ENCODE measurements around the gene IFNL4.
"Not testable (repeated sequence)": the region's sequence is repeated elsewhere in the genome, so short reads cannot be mapped to it uniquely, and the experiment has no call there.

Gene IFNL4

DNA sequence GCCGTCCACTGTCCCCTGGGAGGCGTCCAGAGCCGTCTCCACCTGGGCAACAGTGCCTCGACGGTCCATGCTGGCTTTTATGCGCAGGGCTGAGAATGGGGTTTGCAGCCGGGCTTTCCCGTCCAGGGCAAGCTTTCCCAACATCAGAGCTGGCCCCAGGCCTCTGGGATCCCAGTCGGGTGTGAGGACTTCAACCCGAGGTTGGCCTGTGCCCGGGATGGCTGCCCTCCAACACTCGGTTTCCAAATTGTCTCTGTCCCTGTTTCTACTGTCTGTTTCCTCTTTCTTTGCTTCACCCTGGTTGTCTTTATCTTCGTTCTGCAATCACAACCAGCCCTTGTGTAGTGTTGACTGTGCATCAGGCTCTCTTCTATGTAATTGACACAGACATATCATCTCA lies at the start of gene IFNL4:
TSS of gene IFNL4 (minus strand) at position 51 of the 400 bp plus-strand sequence.
- no peak for DNase-seq

DNA sequence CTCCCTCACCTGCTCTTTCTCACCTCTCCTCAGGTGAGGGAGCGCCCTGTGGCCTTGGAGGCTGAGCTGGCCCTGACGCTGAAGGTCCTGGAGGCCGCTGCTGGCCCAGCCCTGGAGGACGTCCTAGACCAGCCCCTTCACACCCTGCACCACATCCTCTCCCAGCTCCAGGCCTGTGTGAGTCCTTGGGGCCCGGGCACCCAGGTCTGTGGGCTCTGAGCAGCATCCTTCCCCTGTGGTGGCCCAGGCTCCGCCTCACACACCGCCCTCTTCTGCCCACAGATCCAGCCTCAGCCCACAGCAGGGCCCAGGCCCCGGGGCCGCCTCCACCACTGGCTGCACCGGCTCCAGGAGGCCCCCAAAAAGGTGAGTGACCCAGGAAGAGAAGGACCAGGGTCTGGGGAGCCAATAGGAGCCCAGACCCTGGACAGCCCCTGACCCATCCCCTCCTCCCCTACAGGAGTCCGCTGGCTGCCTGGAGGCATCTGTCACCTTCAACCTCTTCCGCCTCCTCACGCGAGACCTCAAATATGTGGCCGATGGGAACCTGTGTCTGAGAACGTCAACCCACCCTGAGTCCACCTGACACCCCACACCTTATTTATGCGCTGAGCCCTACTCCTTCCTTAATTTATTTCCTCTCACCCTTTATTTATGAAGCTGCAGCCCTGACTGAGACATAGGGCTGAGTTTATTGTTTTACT lies 49.4 kb upstream of the IFNL4 start:
- DNase-seq: peak; percentile 14 to 17

DNA sequence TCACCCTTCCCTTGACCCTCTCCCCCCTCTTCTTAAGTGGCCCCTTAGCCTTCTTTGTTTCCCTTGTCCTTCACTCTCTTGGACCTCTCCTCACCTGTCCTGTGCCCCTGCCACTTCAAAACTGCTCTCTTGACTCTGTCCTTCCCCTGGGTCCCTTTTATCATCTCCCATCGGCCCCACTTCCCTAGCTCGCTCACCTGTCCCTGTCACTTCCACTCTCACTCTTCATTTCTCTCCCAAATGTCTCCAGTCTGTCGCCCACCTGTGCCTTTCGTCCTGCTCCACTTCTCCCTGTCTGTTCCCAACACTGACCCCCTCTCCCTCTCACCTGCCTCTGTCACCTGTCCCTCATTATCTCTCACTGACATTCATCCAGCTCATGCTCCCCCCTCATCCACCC lies 48.2 kb upstream of the IFNL4 start:
- DNase-seq: no peak

DNA sequence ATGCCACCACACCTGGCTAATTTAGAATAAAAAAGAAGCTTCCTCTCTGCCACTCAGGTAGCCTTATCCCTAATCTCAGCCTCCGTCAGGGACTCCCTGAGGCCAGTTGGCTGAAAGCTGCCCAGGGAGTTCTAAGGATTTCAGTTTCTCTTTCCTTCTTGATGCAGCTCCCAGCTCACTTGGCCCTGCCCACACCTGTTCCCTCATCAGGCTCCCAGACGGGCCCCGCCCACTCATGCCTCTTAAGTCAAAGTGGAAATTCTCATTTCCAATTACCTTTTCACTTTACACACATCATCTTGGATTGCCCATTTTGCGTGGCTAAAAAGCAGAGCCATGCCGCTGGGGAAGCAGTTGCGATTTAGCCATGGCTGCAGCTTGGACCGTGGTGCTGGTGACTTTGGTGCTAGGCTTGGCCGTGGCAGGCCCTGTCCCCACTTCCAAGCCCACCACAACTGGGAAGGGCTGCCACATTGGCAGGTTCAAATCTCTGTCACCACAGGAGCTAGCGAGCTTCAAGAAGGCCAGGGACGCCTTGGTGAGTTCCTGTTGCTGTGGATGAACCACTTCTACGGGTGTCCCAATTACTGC lies 47.5 kb upstream of the IFNL4 start, which contains the start of gene IFNL1:
TSS of gene IFNL1 (plus strand) at position 353 of the 591 bp plus-strand sequence. CDS start at position 368, 15 bp downstream.
- no peak for DNase-seq

DNA sequence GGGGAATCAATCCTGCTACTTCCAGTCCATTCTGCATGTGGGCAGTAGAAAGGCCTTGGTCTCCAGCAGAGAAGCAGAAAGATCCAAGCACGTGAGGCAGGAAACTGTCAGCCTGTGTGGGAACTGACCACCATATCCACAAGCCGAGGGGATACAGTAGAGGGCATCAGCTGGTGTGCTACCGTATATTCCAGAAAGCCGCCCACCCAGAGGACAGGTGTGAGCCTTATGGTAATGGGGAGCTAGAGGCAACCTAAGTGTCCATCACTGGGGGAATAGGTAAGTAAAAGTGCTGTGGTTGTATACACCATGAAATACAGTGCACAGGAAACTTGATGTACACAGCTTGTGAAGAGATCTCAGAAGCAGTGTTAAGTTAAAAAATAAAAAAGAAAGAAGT lies 44.7 kb upstream of the IFNL4 start:
- DNase-seq: no peak

DNA sequence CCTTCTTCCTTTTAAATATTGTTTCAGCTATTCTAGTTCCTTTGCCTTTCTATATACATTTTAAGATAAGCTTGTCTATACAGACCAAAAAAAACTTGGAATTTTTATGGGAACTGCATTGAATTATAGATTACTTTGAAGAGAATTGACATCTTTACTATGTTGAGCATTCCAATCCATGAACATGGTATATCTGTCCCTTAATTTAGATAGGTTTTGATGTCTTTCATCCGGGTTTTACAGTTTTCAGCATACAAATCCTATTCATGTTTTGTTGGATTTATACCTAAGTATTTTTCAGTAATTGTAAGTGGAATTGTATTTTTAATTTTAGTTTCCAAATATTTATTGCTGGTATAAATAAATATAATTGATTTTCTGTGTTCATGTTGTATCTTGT lies 35.4 kb upstream of the IFNL4 start:
- DNase-seq: no peak

DNA sequence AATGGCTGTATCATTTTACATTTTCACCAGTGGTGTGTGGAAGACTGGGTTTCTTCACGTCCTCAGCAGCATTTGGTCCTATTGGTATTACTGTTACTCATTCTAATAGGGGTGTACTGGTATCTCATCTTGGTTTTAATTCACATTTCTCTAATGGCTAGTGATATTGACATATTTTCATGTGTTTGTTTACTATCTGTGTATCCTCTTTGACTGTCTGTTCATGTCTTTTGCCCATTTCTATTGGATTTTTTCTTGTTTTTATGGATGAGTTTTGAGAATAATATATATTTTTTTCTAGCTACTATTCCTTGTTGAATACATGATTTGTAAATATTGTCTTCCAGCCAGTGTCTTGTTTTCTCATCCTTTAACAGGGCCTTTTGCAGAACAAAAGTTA lies 33.4 kb upstream of the IFNL4 start:
- DNase-seq: no peak

DNA sequence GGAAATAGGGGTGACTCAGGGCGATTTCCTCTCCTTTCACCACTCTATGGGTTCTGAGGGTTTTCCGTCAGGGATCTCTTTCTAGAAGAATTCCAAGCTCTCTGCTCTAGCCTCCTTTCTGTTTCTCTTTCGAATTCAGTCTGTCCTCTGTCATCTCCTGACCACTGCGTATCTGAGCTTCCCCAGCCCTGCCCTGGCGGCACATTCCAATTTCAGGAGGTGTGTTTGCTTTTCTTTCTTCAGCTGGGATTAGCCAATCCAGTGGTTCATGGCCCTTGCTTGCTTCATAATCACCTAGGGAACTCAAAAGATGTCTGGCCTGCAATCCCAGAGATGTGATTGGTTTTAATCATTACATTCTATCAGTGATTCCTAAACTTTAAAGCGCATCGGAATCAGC lies 28.9 kb upstream of the IFNL4 start:
- no peak for DNase-seq

DNA sequence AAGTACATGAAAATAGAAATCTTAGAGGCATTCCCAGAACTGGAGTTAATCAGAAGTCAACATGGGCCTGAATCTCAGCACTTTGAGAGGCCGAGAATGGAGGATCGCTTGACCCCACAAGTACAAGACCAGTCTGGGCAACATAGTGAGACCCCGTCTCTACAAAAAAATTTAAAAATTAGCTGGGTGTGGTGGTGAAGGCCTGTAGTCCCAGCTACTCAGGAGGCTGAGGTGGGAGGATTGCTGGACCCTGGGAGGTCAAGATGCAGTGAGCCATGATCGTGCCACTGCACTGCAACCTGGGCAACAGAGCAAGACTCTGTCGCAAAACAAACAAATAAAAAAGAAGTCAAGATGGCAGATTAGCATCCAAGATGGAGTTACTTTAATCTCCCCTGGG lies 28.1 kb upstream of the IFNL4 start:
- no peak for DNase-seq

DNA sequence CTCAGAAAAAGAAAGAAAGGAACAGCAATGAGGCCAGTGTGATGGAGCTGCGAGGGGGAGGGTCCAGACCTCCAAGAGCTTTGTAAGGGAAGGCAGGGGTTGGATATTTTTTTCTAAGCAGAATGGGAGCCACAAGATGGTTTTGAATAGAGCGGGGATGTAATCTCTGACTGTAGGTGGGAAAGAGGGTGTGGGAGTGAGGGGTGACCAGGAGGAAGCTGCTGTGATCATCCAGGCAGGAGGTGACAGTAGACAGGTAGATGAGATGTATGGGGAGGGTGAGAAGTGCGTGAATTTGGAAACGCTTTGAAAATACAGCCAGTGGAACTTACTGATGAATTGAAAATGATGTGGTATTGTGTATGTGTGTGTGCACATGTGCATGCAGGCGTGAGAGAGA lies 26.9 kb upstream of the IFNL4 start:
- DNase-seq: no peak

DNA sequence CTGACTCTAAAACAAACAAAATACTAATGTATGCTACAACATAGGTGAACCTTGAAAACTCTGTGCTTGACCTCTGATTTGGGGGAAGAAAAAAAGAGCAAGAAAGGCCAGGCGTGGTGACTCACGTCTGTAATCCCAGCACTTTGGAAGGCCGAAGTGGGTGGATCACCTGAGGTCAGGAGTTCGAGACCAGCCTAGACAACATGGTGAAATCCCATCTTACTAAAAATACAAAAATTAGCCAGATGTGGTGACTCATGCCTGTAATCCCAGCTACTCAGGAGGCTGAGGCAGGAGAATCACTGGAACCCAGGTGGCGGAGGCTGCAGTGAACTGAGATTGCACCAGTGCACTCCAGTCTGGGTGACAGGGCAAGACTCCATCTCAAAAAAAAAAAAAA lies 25.2 kb upstream of the IFNL4 start:
- DNase-seq: not testable (repeated sequence)

DNA sequence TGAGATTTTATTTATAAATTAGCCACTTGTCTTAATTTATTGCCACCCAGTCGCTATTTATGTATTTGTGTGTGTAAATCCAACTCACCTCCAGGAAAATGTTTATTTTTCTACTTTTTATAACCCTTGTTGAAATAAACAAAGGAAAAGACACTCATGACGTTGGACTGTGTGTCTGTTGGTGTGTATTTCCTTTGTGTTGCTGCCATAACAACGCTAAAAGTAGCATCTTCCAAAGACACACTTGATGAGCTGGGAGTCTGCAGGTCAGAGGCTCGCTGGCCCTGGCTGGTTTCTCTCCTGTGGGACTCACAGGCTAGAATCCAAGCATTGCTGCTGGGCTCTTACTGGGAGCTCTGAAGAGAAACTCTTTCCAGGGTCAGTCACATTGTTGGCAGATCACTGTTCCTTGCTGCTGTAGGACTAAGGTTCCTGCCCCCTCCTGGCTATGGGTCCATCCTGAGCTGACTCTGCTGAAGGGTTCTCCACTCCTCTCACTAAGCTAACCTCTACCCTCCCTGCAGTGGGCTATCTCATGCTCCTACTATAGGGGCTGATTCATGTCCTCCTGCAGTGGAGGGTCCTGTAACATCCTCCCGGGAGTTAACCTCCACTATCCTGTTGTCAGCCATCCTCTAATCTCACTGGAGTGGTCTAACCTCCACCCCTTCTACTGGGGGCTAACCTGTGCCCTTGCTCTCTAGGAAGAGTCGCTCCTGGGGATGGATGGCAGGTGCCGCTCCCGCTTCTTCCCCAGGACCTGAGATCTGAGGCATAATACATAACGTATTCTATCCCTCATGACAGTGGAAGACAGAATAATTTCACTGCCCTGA lies 21.6 kb upstream of the IFNL4 start:
- no peak for DNase-seq

DNA sequence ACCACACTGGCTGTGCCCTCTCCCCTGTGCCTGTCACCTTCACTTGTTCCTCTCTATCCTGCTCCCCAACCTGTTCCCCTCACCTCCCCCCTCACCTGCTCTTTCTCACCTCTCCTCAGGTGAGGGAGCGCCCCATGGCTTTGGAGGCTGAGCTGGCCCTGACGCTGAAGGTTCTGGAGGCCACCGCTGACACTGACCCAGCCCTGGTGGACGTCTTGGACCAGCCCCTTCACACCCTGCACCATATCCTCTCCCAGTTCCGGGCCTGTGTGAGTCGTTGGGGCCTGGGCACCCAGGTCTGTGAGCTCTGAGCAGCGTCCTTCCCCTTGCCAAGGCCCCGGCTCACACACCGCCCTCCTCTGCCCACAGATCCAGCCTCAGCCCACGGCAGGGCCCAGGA lies 20.7 kb upstream of the IFNL4 start:
- not testable (repeated sequence) for DNase-seq

DNA sequence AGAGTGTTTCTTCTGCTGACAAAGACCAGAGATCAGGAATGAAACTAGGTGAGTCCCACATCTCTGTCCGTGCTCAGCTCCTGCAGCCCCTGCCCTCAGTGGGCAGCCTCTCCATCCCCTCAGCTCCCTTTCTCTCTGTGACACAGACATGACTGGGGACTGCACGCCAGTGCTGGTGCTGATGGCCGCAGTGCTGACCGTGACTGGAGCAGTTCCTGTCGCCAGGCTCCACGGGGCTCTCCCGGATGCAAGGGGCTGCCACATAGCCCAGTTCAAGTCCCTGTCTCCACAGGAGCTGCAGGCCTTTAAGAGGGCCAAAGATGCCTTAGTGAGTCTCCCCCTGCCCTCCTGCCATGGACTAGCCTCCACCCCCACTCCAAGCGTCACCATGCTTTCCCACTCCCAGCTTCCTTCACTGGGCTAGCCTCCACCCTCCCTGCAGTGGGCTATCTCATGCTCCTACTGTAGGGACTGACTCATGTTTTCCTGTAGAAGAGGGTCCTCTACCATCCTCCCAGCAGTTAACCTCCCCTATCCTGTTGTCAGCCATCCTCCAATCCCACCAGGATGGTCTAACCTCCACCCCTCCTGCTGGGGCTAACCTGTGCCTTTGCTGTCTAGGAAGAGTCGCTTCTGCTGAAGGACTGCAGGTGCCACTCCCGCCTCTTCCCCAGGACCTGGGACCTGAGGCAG lies 20.0 kb upstream of the IFNL4 start:
- not testable (repeated sequence) for DNase-seq

DNA sequence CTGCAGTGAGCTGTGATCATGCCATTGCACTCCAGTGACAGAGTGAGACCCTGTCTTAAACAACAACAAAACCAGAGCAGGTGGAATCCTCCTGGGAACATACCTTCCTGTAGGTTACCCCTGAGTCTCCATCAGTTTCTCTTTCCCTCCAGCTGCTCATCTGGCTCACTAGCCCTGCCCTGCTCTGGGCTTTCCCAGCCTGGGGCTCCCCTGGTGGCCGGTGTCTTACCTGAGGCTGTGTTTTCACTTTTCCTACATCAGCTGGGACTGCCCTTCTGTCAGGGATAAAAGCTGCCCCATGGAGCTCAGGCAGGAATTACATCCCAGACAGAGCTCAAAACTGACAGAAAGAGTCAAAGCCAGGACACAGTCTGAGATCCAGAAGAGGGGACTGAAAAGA lies 19.4 kb upstream of the IFNL4 start, which contains the start of gene IFNL2:
TSS of gene IFNL2 (plus strand) at position 312 of the 400 bp plus-strand sequence. CDS start 173 bp downstream, outside the sequence.
- not testable (repeated sequence) for DNase-seq

DNA sequence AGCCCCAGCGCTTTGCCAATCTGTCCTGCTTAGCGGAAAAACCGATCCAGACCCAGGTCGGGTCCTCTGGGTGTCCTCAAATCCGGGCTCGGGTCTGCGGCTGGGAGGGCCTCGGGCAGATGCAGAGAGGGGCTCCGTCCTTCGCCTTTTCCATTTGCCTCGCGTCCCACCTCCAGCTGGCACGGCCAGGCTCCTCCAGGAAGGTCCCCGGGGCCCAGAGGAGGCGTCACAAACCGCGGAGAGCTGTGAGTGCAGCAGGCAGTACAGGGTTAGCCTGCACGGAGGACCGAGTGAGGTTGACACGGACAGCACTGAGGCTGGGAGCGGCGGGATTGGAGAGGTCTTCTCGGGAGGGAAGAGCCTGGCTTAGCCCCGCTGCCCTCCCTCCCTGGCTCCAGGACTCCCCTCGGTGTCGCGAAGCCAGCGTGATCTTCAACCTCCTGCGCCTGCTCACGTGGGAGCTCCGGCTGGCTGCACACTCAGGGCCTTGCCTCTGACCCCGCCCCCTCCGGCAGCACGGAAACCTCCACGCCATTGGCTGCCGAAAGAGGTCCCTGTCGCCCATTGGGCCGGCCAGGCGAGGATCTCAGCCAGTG lies 16.8 kb upstream of the IFNL4 start:
- no peak for DNase-seq

DNA sequence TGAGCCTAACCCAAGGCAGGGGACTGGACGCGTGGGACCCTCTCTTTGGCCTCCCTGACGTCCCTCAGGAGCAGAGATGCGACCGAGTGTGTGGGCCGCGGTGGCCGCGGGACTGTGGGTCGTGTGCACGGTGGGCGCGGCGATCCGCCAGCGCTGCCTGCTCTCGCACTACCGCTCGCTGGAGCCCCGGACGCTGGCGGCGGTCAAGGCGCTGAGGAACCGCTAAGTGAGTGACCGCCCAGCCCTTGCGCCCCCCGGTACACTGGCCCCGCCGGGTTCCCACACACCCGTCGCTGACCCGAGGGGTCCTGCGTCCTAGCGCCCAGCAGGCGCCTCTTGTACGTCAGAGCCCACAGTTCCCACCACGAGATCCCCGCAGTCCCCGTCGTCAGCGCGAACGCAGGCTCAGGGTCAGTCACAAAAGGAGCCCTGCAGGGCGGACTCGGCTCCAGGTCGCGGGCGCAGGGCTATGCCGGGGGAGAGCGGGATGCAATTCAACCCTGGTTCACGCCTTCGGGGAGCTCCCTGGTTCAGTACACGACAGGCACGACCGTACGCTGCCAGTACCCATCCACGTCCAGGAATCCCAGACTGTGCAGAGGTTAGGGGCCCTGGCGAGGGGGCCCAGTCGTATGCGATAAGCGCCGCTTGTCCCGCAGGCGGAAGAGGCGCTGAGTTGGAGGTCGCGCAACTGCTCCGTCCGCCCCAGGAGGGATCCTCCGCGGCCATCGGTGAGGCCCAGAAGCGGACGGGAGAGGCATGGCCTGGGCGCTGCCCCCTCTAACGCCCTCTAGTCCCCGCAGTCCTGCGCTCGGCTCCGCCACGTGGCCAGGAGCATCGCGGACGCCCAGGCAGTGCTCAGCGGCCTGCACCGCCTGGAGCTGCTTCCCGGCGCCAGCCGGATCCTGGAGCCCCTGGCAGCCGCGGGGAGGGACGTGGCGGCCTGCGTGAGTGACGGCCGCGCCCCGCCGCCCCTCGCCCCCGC lies 15.9 kb upstream of the IFNL4 start:
- no peak for DNase-seq

DNA sequence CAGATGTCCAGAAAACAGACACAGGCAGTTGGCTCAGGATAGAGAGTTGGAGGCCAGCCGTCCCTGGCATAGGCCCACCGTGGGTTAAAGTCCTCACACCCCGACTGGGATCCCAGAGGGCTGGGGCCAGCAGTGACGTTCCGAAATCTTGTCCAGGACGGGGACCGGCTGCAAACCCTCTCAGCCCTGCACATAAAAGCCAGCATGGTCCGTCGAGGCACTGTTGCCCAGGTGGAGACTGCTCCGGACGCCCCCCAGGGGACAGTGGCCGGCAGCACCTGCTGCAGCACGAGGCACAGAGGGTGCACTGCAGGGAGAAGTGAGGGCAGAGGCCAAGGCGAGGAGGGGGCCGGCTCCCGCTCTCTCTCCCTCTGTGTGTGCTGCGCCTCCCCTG lies 15.3 kb upstream of the IFNL4 start:
- DNase-seq: no peak

DNA sequence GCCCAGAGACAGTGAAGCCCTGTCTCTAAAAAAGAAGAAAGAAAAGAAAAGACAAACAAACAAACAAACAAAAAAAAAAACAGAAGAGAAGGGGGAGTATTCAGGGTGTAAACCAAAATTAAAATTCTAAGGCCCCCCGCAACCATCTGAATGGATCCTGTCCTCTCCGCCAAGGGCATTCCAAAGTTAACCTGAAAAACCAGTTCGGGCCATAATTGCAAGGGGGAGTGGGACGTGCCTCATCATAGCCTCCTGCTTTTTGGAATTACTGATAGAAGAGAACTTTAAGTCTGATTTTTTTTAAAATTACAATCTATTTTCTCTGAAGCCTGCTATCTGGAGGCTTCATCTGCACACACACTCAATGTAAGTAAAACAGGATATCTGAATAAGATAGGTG lies 13.8 kb upstream of the IFNL4 start:
- no peak for DNase-seq

DNA sequence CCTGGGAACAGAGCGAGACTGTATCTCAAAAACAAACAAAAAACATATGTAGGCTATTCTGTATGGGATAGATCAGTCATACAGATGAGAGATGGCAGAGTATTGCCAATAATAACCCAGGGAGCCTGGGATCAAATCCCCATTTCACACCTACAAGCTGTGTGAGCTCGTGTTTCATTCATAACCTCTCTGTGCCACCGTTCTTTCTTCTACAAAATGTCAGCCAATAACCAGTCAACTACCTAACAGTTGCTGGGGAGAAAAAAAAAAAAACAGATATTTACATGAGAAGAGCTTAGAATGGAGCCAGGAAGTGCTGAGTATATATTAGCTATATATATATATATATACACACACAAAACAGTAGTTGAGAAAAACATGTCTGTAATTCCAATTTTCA lies 13.0 kb upstream of the IFNL4 start:
- no peak for DNase-seq

DNA sequence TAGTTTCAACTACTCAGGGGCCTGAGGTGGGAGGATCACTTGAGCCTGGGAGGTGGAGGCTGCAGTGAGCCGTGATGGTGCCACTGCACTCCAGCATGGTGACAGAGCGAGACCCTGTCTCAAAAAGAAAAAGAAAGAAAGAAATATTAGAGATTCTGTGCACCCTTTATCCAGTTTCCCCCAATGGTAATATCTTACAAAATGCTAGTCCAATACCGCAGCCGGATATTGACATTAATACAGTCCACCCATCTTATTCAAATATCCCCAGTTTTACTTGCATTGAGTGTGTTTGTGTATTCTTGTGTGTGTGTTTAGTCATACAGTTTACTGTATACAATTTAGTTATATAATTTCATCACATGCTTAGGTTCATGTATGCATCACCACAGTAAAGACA lies 8.6 kb upstream of the IFNL4 start:
- no peak for DNase-seq
